Loucy (cell line): ENCODE results near the gene TAAR6.
A peak's percentile ranks its signal among the peaks of the same experiment; 100 is the strongest.

Experiments used
- H2AFZ ChIP-seq: fragments of 200-600 bp; sonication (generic); 2 replicates; pipeline ENCODE4 v1.6.0; 2016; ENCODE audit warnings: antibody characterized with exemption, mild to moderate bottlenecking, low read length, moderate library complexity
- H3F3A ChIP-seq: fragments of 200-600 bp; 2 replicates; pipeline ENCODE4 v1.6.0; 2016; ENCODE audit warnings: antibody characterized with exemption, low read depth, mild to moderate bottlenecking
- H3K27me3 ChIP-seq: fragments of 200-600 bp; sonication (generic); 2 replicates; pipeline ENCODE4 v1.6.1; 2014; ENCODE audit warnings: low read length, mild to moderate bottlenecking; ENCODE audit not compliant: insufficient read depth, poor library complexity, severe bottlenecking
- H3K36me3 ChIP-seq: fragments of 200-600 bp; sonication (generic); 2 replicates; pipeline ENCODE4 v1.6.1; 2016; ENCODE audit warnings: low read length; ENCODE audit not compliant: insufficient read depth
- H3K4me1 ChIP-seq: fragments of 200-600 bp; sonication (generic); 2 replicates; pipeline ENCODE4 v1.5.1; 2014; ENCODE audit warnings: low read length, mild to moderate bottlenecking; ENCODE audit not compliant: insufficient read depth, poor library complexity, severe bottlenecking
- H3K4me2 ChIP-seq: fragments of 200-600 bp; sonication (generic); 2 replicates; pipeline ENCODE4 v1.6.0; 2014; ENCODE audit warnings: antibody characterized with exemption, low read length, low read depth, mild to moderate bottlenecking; ENCODE audit not compliant: poor library complexity, severe bottlenecking
- H3K4me3 ChIP-seq: fragments of 200-600 bp; sonication (generic); 2 replicates; pipeline ENCODE4 v1.5.1; 2014; ENCODE audit warnings: low read length, mild to moderate bottlenecking, mixed read lengths; ENCODE audit not compliant: poor library complexity, severe bottlenecking
- H3K79me2 ChIP-seq: fragments of 200-600 bp; sonication (generic); 2 replicates; pipeline ENCODE4 v1.6.1; 2014; ENCODE audit warnings: low read length; ENCODE audit not compliant: insufficient read depth
- H3K9ac ChIP-seq: fragments of 200-600 bp; sonication (generic); 2 replicates; pipeline ENCODE4 v1.6.0; 2014; ENCODE audit warnings: mild to moderate bottlenecking, low read depth, low read length, moderate library complexity; ENCODE audit not compliant: poor library complexity, severe bottlenecking
- H3K9me2 ChIP-seq: fragments of 200-600 bp; sonication (generic); replicated peaks from 2 replicates; pipeline ENCODE4 v1.6.1; 2016; ENCODE audit warnings: low read depth, low read length, mixed read lengths
- H3K9me3 ChIP-seq: fragments of 200-600 bp; sonication (generic); 2 replicates; pipeline ENCODE4 v1.6.1; 2014; ENCODE audit warnings: mild to moderate bottlenecking, antibody characterized with exemption, low read length, low read depth; ENCODE audit not compliant: insufficient read depth
- H4K20me1 ChIP-seq: fragments of 200-600 bp; sonication (generic); 2 replicates; pipeline ENCODE4 v1.6.0; 2014; ENCODE audit warnings: antibody characterized with exemption, low read length, mild to moderate bottlenecking; ENCODE audit not compliant: insufficient read depth, poor library complexity, severe bottlenecking
- CTCF ChIP-seq: fragments of 200-600 bp; sonication (generic); conservative IDR thresholded peaks from 2 replicates; pipeline ENCODE4 v1.5.1; 2014; ENCODE audit warnings: mild to moderate bottlenecking, antibody characterized with exemption, low read length
- EZH2phosphoT487 ChIP-seq: fragments of 200-600 bp; IDR thresholded peaks from 2 replicates; pipeline ENCODE4 v1.6.1; 2018; ENCODE audit warnings: antibody characterized with exemption, mild to moderate bottlenecking, moderate library complexity, borderline replicate concordance

TAAR6 gene

GRCh38 chr6:132590362-132590761 lies 20.2 kb downstream of the TAAR6 start:
- TF ChIP-seq CTCF (no peak), EZH2phosphoT487 (no peak)
- no peak overlapping the region for H3K4me3 ChIP-seq
- no peak overlapping the region for H3K4me2 ChIP-seq
- no peaks in the 10 kb centered on the region for H3F3A ChIP-seq
- no peak overlapping the region for H2AFZ ChIP-seq
- no peaks in the 10 kb centered on the region for H3K27me3 ChIP-seq
- H4K20me1 ChIP-seq = peaks cover 3% of the 10 kb centered on the region
- H3K9me3 ChIP-seq = no peaks in the 10 kb centered on the region
- no peaks in the 10 kb centered on the region for H3K79me2 ChIP-seq
- no peak overlapping the region for H3K9ac ChIP-seq
- H3K4me1 ChIP-seq = no peaks in the 10 kb centered on the region
- H3K9me2 ChIP-seq = no peaks in the 10 kb centered on the region
- no peaks in the 10 kb centered on the region for H3K36me3 ChIP-seq

DNA sequence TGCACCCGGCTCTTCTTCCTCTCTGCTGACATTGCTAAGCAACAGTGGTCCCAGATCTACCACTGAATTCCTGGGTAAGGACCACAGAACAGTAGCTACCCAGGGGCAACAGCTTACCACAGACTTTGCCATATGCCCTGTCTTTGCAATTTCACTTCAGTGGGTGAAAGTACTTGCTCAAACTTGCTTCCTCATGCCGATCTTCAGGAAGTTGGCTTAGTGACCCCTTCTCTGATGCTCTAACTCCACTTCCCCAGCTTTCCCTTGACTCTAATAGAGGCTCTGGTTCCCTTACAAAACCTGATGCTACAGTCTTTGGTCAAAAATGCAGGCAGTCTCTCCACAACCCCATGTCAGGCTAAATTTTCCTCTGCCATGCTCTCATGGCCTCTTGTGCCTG lies 22.7 kb downstream of the TAAR6 start:
- Histone ChIP-seq H3K4me1 (no peaks in the 10 kb centered on the region), H3K27me3 (no peaks in the 10 kb centered on the region), H3K36me3 (no peaks in the 10 kb centered on the region), H4K20me1 (peaks cover 3% of the 10 kb centered on the region), H3K79me2 (no peaks in the 10 kb centered on the region), H3K4me2 (no peak overlapping the region), H3K4me3 (no peak overlapping the region), H3K9ac (no peak overlapping the region), H3K9me3 (no peaks in the 10 kb centered on the region), H2AFZ (0 out of 2 replicates have a peak overlapping the region, but pooled peaks have one; percentile 5), H3F3A (no peaks in the 10 kb centered on the region), H3K9me2 (no peaks in the 10 kb centered on the region)
- TF ChIP-seq EZH2phosphoT487 (no peak), CTCF (no peak)

DNA sequence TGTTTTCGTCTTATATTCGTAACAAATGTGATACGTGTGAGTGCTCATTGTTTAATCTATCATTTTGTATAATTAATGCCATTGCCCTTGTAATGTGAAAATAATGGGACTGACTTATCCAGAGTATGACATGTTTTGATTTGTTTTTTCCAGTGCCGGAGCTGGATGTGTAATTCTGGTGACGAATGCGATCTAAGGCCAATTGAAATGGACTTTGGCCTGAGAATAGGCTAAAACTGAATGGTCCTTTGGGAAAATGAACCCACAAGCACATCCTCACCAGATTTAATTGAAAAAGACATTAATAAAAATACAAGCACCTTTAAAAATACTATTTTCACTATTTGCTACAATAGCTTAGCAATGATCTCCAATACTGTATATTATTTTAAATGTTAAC lies 26.1 kb downstream of the TAAR6 start:
- Histone ChIP-seq H3K4me2 (no peak overlapping the region), H3K4me3 (no peak overlapping the region), H3K36me3 (no peaks in the 10 kb centered on the region), H2AFZ (no peak overlapping the region), H3K9me2 (no peaks in the 10 kb centered on the region), H3K79me2 (no peaks in the 10 kb centered on the region), H3K27me3 (no peaks in the 10 kb centered on the region), H3F3A (no peaks in the 10 kb centered on the region), H4K20me1 (no peaks in the 10 kb centered on the region), H3K4me1 (no peaks in the 10 kb centered on the region), H3K9me3 (no peaks in the 10 kb centered on the region), H3K9ac (no peak overlapping the region)
- TF ChIP-seq CTCF = no peak
- TF ChIP-seq EZH2phosphoT487 = no peak
